HEK293T (cell line): ENCODE results near the gene TTLL9.

ENCODE experiments used
- CTCF ChIA-PET: fragments of 350-600 bp; formaldehyde crosslinking; extraction: SDS; loops from one replicate; lab custom pipeline; 2021; ENCODE audit warnings: antibody characterized with exemption, inconsistent platforms; lab: Yijun Ruan, JAX
- POLR2A ChIA-PET: fragments of 350-600 bp; formaldehyde crosslinking; extraction: SDS; loops from one replicate; lab custom pipeline; 2020; ENCODE audit warnings: antibody characterized with exemption, inconsistent platforms; lab: Yijun Ruan, JAX
- DNase-seq: peaks from one replicate; pipeline ENCODE4 v3.0.0; 2012; ENCODE audit warnings: mixed read lengths; ENCODE audit errors: extremely low spot score
- ARNT ChIP-seq: fragments of 450-650 bp; IDR thresholded peaks from 2 replicates; pipeline ENCODE4 v1.6.1; 2017; ENCODE audit warnings: mild to moderate bottlenecking
- BHLHE40 ChIP-seq: fragments of 450-650 bp; IDR thresholded peaks from 2 replicates; pipeline ENCODE4 v1.6.1; 2016; ENCODE audit warnings: mild to moderate bottlenecking, moderate library complexity, borderline replicate concordance
- CTBP1 ChIP-seq: fragments of 450-650 bp; IDR thresholded peaks from 2 replicates; pipeline ENCODE4 v1.6.1; 2016; ENCODE audit warnings: borderline replicate concordance
- ELF4 ChIP-seq: fragments of 450-650 bp; IDR thresholded peaks from 2 replicates; pipeline ENCODE4 v1.6.1; 2017; ENCODE audit warnings: antibody characterized with exemption
- FOXA1 ChIP-seq: fragments of 450-650 bp; IDR thresholded peaks from 2 replicates; pipeline ENCODE4 v1.6.1; 2016; ENCODE audit warnings: mild to moderate bottlenecking
- FOXK2 ChIP-seq: fragments of 450-650 bp; IDR thresholded peaks from 2 replicates; pipeline ENCODE4 v1.6.1; 2016; ENCODE audit warnings: mild to moderate bottlenecking
- FOXM1 ChIP-seq: fragments of 450-650 bp; IDR thresholded peaks from 2 replicates; pipeline ENCODE4 v1.6.1; 2017; ENCODE audit warnings: mild to moderate bottlenecking, borderline replicate concordance
- HDGF ChIP-seq: fragments of 450-650 bp; IDR thresholded peaks from 2 replicates; pipeline ENCODE4 v1.6.1; 2017; ENCODE audit warnings: antibody characterized with exemption, borderline replicate concordance
- L3MBTL2 ChIP-seq: fragments of 450-650 bp; conservative IDR thresholded peaks from 2 replicates; pipeline ENCODE4 v1.6.1; 2016; ENCODE audit warnings: mild to moderate bottlenecking
- LEF1 ChIP-seq: fragments of 450-650 bp; IDR thresholded peaks from 2 replicates; pipeline ENCODE4 v1.6.1; 2017; ENCODE audit warnings: mild to moderate bottlenecking, borderline replicate concordance
- NFRKB ChIP-seq: fragments of 450-650 bp; IDR thresholded peaks from 2 replicates; pipeline ENCODE4 v1.6.1; 2016; ENCODE audit warnings: mild to moderate bottlenecking, moderate library complexity
- PKNOX1 ChIP-seq: fragments of 450-650 bp; IDR thresholded peaks from 2 replicates; pipeline ENCODE4 v1.6.1; 2016
- SP1 ChIP-seq: fragments of 450-650 bp; IDR thresholded peaks from 2 replicates; pipeline ENCODE4 v1.6.1; 2017
- SUZ12 ChIP-seq: fragments of 450-650 bp; IDR thresholded peaks from 2 replicates; pipeline ENCODE4 v1.6.1; 2016; ENCODE audit warnings: mild to moderate bottlenecking
- TARDBP ChIP-seq: fragments of 450-650 bp; IDR thresholded peaks from 2 replicates; pipeline ENCODE4 v1.6.1; 2016
- ZNF384 ChIP-seq: fragments of 450-650 bp; IDR thresholded peaks from 2 replicates; pipeline ENCODE4 v1.6.1; 2016

The TTLL9 gene

GRCh38 chr20:31951530-31952453 is 81.4 kb downstream of the TTLL9 start, which contains the start of gene PDRG1:
Gene PDRG1, minus strand, starts transcription at chr20:31952046. Its CDS starts 85 bp downstream, at chr20:31951961.
- CTCF ChIA-PET: interaction anchor here (0.6 to 2.2 kb wide), 14 partner anchors 12 to 336 kb away, joined by 3 to 22 read pairs (median 3); no protein-coding TSS in a partner anchor
- 0 out of 2 replicates have a peak, but pooled peaks have one; percentile 11 for TF ChIP-seq SP1
- no peak for TF ChIP-seq PKNOX1
- TF ChIP-seq L3MBTL2: peak; percentile 81
- peak; percentile 97 for DNase-seq
- POLR2A ChIA-PET: interaction anchor here (0.7 to 2.1 kb wide), 9 partner anchors 8 to 105 kb away, joined by 3 to 10 read pairs (median 4); no protein-coding TSS in a partner anchor

GRCh38 chr20:31953556-31954148 is 83.2 kb downstream of the TTLL9 start:
- ChIA-PET CTCF (interaction anchor here (0.7 to 2.2 kb wide), 2 partner anchors 100 to 129 kb away, joined by 3 to 22 read pairs; no protein-coding TSS in a partner anchor), POLR2A (no interaction called here)
- TF ChIP-seq L3MBTL2: no peak
- no peak for TF ChIP-seq ZNF384
- TF ChIP-seq FOXK2: no peak
- TF ChIP-seq LEF1: no peak
- no peak for TF ChIP-seq NFRKB
- no peak for TF ChIP-seq ARNT
- TF ChIP-seq ELF4: no peak
- no peak for TF ChIP-seq PKNOX1
- no peak for TF ChIP-seq FOXA1
- no peak for TF ChIP-seq SUZ12
- TF ChIP-seq SP1: no peak
- TF ChIP-seq FOXM1: no peak
- no peak for TF ChIP-seq CTBP1
- no peak for TF ChIP-seq TARDBP
- TF ChIP-seq HDGF: no peak
- TF ChIP-seq BHLHE40: no peak
- DNase-seq: no peak

- ChIA-PET CTCF (interaction anchor here (0.6 kb wide), 1 partner anchor 203 kb away, joined by 3 read pairs; no protein-coding TSS in a partner anchor), POLR2A (no interaction called here)
- no peak for DNase-seq
- TF ChIP-seq NFRKB: no peak
Observed at GRCh38 chr20:31954500-31954899, 84.1 kb downstream of the TTLL9 start.

GRCh38 chr20:31956556-31957526 is 86.4 kb downstream of the TTLL9 start:
- TF ChIP-seq TARDBP (no peak), PKNOX1 (no peak), NFRKB (no peak), CTBP1 (no peak), SUZ12 (no peak), SP1 (no peak), FOXM1 (no peak), HDGF (no peak), BHLHE40 (no peak), ZNF384 (no peak), ELF4 (no peak), ARNT (no peak), L3MBTL2 (no peak), LEF1 (no peak)
- ChIA-PET POLR2A (no interaction called here), CTCF (interaction anchor here (0.6 to 1.2 kb wide), 2 partner anchors 107 to 134 kb away, joined by 3 read pairs; no protein-coding TSS in a partner anchor)
- DNase-seq: no peak

GRCh38 chr20:31962761-31963160 is 92.3 kb downstream of the TTLL9 start:
- TF ChIP-seq ELF4: no peak
- no peak for TF ChIP-seq HDGF
- no peak for TF ChIP-seq FOXA1
- TF ChIP-seq ZNF384: no peak
- no peak for TF ChIP-seq LEF1
- no peak for TF ChIP-seq NFRKB
- TF ChIP-seq FOXK2: no peak
- no peak for TF ChIP-seq TARDBP
- TF ChIP-seq CTBP1: no peak
- no peak for TF ChIP-seq ARNT
- TF ChIP-seq L3MBTL2: no peak
- no peak for TF ChIP-seq SP1
- TF ChIP-seq FOXM1: no peak
- no peak for TF ChIP-seq SUZ12
- POLR2A ChIA-PET: interaction anchor here (0.6 to 1.0 kb wide), 2 partner anchors 83 to 152 kb away, joined by 3 read pairs; no protein-coding TSS in a partner anchor
- CTCF ChIA-PET: interaction anchor here (1.4 kb wide), 1 partner anchor 110 kb away, joined by 7 read pairs; no protein-coding TSS in a partner anchor
- no peak for DNase-seq
